NCI-H526 (cell line): ENCODE data around the gene FAM168A.
A peak's percentile ranks its signal among the peaks of the same experiment; 100 is the strongest.
"Not testable (repeated sequence)": the region's sequence is repeated elsewhere in the genome, so short reads cannot be mapped to it uniquely, and the experiment has no call there.

Source experiments
- DNase-seq, 2 experiments: peaks; one replicate each; lab custom pipeline; 2025; lab: John Stamatoyannopoulos, UW

Gene FAM168A

GRCh38 chr11:73518195-73518594 lies 79.7 kb downstream of the FAM168A start:
- no peak for DNase-seq

GRCh38 chr11:73516080-73516479 lies 81.8 kb downstream of the FAM168A start:
- DNase-seq: no peak

GRCh38 chr11:73513707-73514106 lies 84.2 kb downstream of the FAM168A start:
- DNase-seq: no peak

GRCh38 chr11:73510877-73511276 lies 87.0 kb downstream of the FAM168A start:
- no peak for DNase-seq

GRCh38 chr11:73510106-73510505 lies 87.8 kb downstream of the FAM168A start:
- DNase-seq: no peak

DNA sequence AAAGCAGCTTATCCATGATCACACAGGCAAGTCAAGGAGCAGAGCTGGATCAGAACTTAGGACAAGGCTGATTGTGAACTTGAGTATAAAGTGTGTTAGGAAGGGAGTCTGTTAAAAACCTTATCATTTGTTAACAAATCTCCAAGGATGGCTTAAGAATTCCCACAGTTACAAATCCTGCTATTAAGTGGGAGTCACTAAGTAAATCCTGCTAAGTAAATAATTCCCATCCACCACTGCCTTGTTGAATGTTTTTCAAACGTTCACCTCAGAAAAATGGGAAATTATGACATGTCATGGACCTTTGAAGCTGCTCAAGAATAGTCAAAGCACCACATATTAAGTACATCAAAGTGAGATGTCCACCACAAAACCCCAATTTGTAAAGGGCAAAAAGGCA lies 88.7 kb downstream of the FAM168A start:
- DNase-seq: no peak

- no peak for DNase-seq
These were observed 89.4 kb downstream of the FAM168A start for GRCh38 chr11:73508243-73509176.

- DNase-seq: no peak
These were observed 90.8 kb downstream of the FAM168A start for GRCh38 chr11:73507086-73507485.

GRCh38 chr11:73506038-73506437 lies 91.9 kb downstream of the FAM168A start:
- no peak for DNase-seq

GRCh38 chr11:73498343-73498742 lies 99.6 kb downstream of the FAM168A start:
- no peak for DNase-seq

- DNase-seq: no peak
These were observed 101.8 kb downstream of the FAM168A start for GRCh38 chr11:73496134-73496533.

DNA sequence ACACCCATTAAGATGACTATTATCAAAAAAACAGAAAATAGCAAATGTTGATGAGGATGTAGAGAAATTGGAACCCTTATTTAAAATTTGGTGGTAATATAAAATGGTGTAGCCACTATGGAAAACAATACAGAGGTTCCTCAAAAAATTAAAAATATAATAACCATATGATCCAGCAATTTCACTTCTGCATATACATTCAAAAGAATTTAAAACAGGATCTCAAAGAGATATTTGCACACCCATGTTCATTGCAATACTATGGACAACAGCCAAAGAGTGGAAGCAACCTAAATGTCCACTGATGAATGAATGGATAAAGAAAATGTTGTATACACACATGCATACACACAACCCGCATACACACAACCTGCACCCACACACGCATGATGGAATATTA lies 102.2 kb downstream of the FAM168A start:
- no peak for DNase-seq

- no peak for DNase-seq
These were observed 103.8 kb downstream of the FAM168A start for GRCh38 chr11:73493956-73494598.

GRCh38 chr11:73481626-73482025 lies 116.3 kb downstream of the FAM168A start:
- DNase-seq: peak; percentile 24 to 35

GRCh38 chr11:73480677-73481076 lies 117.2 kb downstream of the FAM168A start:
- DNase-seq: no peak

DNA sequence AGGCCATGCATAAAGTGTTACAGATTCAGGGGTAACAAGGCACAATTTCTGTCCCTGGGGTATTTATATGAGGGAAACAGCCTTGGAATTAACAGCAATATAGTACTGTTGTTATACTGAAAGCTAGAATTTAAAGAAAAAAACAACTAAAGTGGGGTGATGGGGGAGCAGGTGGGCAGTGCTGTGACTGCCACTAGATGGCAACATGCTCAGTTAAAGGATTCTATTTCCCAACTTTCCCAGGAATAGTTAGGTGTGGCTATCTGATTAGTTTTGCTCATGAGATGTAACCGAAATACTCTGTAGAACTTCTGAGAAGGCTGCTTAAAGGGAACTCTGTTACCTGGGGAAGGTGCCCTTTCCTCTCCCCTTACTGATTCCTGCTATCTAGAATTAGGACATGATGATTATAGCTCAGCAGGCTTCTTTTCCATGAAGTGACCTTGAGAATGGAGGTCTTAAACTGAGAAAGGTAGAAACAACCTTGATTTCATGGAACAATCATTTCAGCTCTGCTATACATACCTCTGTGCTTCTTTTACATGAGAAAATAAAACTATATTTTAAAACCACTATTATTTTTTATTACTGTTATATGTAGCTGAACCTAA lies 119.1 kb downstream of the FAM168A start:
- peak; percentile 27 to 62 for DNase-seq

- no peak for DNase-seq
These were observed 120.4 kb downstream of the FAM168A start for GRCh38 chr11:73477518-73477917.

DNA sequence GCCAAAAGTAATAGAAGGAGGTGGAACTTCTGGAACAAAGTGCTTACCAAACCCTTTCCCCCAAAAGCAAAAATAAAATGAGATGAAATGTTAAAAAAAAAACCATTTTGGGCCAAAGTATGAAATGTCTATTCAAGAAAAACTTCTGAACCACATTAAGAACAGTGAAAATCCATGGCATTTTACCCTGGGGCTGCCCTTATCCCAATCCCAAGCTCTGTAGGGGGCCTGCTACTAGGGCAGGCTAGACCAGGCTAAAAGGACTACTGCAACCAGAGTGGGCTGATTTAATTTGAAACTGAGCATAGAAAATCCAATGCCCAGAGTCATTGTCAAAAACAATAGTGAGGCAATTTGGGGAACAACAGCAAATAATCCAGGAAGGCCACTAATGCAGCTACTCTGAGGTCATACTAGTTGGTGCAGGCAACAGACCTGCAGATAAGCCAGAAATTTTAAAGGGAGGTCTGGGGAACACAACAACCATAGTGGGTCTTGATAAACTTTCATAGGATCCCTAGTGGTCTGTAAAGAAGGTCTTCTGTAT lies 122.3 kb downstream of the FAM168A start:
- DNase-seq: no peak

DNA sequence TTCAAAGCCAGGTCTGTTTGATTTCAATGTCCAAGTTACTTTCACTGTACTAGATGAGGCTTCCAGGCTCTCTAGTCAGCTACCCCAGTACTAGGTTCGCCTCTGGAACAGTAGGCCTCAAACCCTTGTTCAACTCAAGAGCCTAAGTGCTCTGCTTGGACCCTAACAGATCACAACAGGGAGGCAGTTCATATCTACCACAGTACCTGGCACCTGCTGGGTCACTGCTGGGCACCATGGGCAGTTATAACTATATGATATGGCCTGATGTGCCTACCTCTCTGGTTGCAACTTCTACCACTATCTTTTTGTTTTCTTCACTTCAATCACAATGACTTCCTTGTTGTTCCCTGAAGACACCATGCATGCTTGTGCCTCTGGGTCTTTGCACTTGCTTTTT lies 124.7 kb downstream of the FAM168A start:
- no peak for DNase-seq

- not testable (repeated sequence) for DNase-seq
These were observed 127.8 kb downstream of the FAM168A start for GRCh38 chr11:73470036-73470612.

DNA sequence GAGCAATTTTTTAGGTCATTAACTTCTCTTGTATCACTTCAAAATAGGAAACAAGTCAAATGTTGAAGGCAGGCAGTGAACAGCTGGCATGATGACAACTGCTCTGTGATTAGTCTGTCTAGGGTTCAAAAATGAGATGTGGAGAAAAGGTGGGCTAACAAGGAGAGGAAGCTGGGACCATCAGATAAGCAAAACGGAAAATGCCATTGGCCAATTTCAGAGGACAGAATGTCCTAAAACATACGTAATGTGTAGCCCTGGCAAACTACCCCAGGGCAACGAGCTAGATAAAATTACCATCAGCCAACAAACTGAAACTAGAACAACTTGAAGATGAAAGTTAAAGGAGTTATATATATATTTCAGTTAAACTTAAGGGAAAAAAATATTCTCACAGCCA lies 128.5 kb downstream of the FAM168A start:
- DNase-seq: no peak

- DNase-seq: no peak
These were observed 129.2 kb downstream of the FAM168A start for GRCh38 chr11:73468590-73469161.
